Measurements from ENCODE around the gene PLCXD3. TPM values are rescaled to one million over a fixed set of nuclear protein-coding genes. Genes with fewer than 3 reads are reported as not detected.

PLCXD3 gene
- total RNA-seq, 1 donor from 2014 or later: 7.2 TPM

DNA sequence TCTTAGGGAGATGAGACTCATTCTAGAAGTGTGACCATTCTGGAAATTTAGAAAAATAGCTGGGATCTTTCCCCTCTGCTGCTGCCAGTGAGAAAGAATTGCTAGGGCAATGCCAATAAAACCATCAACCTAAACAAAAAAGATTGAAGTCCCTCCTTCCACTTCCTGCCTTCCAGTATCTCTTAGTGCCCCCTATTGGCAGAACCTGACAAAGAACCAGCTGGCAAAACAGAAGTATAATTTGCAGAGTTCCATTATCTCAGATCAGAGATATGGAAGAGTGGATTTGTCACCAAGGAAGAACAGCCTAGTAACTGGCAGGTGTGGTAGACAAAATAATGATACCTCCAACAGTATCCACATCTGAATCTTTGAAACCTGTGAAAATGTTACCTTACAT is 13.8 kb upstream of the PLCXD3 start:
- H3K4me3 ChIP-seq: no peak overlapping the region
- no peak for DNase-seq (ENCODE audit: low spot score in 2 of 2)
- H3K27ac ChIP-seq: no peak overlapping the region
- no peaks in the 10 kb centered on the region for H3K36me3 ChIP-seq
- H3K27me3 ChIP-seq: no peaks in the 10 kb centered on the region
- H3K4me1 ChIP-seq: no peaks in the 10 kb centered on the region
- intact Hi-C loops (cut with DNase I): no loop called here
- TF ChIP-seq CTCF (IDR thresholded peaks at IDR 0.05): no peak
- H3K9me3 ChIP-seq: peaks cover 4 to 13% of the 10 kb centered on the region in 2 donors

GRCh38 chr5:41522193-41522786 is 11.9 kb upstream of the PLCXD3 start:
- Histone ChIP-seq H3K9me3 (no peaks in the 10 kb centered on the region), H3K36me3 (no peaks in the 10 kb centered on the region), H3K27ac (no peak overlapping the region), H3K4me3 (no peak overlapping the region), H3K27me3 (no peaks in the 10 kb centered on the region), H3K4me1 (no peaks in the 10 kb centered on the region)
- no peak for DNase-seq (ENCODE audit: low spot score in 2 of 2)
- intact Hi-C loops (cut with DNase I): no loop called here
- no peak for TF ChIP-seq CTCF (IDR thresholded peaks at IDR 0.05)

DNA sequence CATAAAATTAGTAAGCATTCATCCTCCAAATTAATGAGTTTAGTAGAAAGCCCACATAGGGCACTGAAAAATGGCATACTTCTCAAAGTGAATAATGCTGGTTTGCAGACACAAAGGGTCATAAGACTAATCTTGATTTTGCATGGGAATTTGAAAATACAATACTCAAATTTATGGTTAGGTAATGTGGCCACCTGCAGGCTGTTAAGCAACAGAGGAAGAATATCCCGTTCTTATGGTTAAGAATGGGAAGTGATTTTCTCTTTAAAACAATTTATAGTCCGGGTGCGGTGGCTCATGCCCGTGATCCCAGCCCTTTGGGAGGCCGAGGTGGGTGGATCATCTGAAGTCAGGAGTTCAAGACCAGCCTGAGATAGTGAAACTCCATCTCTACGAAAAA is 9.4 kb upstream of the PLCXD3 start:
- H3K9me3 ChIP-seq: no peaks in the 10 kb centered on the region
- H3K27me3 ChIP-seq: no peaks in the 10 kb centered on the region
- intact Hi-C loops (cut with DNase I): no loop called here
- H3K27ac ChIP-seq: no peak overlapping the region
- no peaks in the 10 kb centered on the region for H3K36me3 ChIP-seq
- TF ChIP-seq CTCF (IDR thresholded peaks at IDR 0.05): no peak
- H3K4me1 ChIP-seq: no peaks in the 10 kb centered on the region
- DNase-seq (ENCODE audit: low spot score in 2 of 2): no peak
- H3K4me3 ChIP-seq: no peak overlapping the region

DNA sequence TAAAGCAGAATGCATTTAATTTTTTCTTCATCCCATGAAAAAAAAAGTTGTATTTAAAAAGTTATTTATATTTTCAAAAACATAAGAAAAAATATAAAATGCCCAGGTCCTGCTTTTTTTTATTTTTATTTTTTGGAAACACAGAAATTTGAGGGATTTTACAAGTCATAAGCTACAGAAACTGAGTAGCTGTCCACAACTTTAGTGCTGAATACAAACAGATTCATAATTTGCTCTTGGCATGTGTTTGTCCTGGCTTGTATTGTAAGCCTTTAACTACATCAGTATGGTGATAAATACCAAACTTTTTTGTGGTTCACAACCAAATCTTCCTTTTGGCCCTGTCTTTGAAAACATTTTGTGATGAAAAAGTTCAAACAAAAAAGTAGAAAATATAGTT is 7.5 kb upstream of the PLCXD3 start:
- Histone ChIP-seq H3K4me1 (no peaks in the 10 kb centered on the region), H3K9me3 (no peaks in the 10 kb centered on the region), H3K27ac (no peak overlapping the region), H3K36me3 (no peaks in the 10 kb centered on the region), H3K4me3 (no peak overlapping the region), H3K27me3 (no peaks in the 10 kb centered on the region)
- intact Hi-C loops (cut with DNase I): no loop called here
- no peak for DNase-seq (ENCODE audit: low spot score in 2 of 2)
- no peak for TF ChIP-seq CTCF (IDR thresholded peaks at IDR 0.05)

DNA sequence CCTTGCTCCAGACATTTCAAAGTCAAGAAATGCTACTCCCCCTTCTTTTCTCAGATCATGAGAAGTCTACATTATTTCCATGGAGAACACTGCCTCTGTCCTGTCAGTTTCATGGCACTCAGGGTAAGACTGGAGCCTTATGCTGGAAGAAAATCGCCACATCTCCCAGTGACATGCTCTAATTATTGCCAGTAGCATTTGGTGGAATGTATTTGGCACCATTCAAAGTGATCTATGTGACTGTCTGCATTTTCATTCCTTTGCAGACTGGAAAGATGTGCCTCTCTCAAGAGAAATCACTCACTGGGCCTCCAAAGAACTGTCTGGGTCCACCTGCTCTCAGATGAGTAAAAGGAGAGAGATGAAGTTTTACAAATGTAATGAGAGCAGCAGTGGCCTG is 840 bp upstream of the PLCXD3 start:
- intact Hi-C loops (cut with DNase I): loop anchor here (5.0 kb wide), 1 partner anchor 239 kb away; no protein-coding TSS in a partner anchor
- TF ChIP-seq CTCF (IDR thresholded peaks at IDR 0.05): no peak
- Histone ChIP-seq H3K4me3 (peak overlapping the region in 1 of 2 donors; percentile 86), H3K27me3 (no peaks in the 10 kb centered on the region), H3K4me1 (no peaks in the 10 kb centered on the region), H3K27ac (no peak overlapping the region), H3K36me3 (no peaks in the 10 kb centered on the region), H3K9me3 (no peaks in the 10 kb centered on the region)
- DNase-seq (ENCODE audit: low spot score in 2 of 2): no peak

Data from ascending aorta (tissue), 2 donors.